ENCODE data around the gene CWC27. TPM values are rescaled to one million over a fixed set of nuclear protein-coding genes. Genes with fewer than 3 reads are reported as not detected.
"Not testable (repeated sequence)": the region's sequence is repeated elsewhere in the genome, so short reads cannot be mapped to it uniquely, and the experiment has no call there.

The CWC27 gene
- total RNA-seq, 1 experiment from 2014 or later, result 33.5 TPM

DNA sequence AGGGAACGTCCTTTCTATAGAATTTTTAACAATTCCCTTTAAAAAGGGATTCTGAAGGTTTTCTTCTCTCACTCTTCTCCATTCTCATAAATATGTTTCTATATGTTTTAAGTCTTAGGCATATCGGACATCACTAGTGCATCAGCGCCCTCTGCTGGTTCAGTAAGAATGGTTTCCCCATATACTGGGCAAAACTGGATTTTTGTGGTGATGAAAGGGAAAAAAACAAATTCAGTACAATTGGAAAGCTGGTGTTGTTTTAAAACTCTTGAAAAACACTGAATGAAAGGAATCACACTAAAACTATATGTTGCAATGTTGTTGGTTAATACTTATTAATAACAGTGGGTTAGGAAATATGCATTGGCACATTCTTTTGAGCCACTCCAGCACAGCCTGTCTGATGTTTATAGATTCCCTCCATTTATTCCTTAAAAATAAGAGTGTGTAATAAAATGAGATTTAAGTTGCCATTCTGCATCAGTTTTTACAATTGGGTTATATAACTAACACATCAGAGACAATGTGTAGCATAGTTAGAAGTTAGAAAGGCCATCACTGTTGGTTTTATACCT, 15.8 kb downstream of the CWC27 start:
- peak; percentile 76 for DNase-seq (ENCODE audit: extremely low read depth, low read depth)

GRCh38 chr5:64786372-64786771, 17.6 kb downstream of the CWC27 start:
- DNase-seq (ENCODE audit: extremely low read depth, low read depth), result no peak

DNA sequence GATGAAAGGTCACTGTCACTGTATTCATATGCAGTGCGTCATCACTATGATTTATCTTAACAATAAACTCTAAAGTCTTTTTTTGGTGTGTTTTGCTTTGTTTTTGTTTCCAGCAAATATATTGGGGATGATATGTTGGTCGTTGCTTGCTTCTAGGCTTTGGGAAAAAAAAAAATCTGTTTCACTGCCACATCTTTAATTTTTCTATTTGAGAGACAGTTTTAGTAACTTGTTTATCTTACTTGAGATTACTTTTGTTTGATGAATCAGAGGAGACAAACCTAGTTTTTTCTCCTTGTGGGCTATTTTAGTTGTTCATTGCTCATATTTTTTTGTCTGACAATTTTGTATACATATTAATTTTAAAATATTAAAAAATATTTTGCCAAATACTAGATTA, 19.4 kb downstream of the CWC27 start:
- no peak for DNase-seq (ENCODE audit: extremely low read depth, low read depth)

GRCh38 chr5:64789457-64789856, 20.7 kb downstream of the CWC27 start:
- no peak for DNase-seq (ENCODE audit: extremely low read depth, low read depth)

DNA sequence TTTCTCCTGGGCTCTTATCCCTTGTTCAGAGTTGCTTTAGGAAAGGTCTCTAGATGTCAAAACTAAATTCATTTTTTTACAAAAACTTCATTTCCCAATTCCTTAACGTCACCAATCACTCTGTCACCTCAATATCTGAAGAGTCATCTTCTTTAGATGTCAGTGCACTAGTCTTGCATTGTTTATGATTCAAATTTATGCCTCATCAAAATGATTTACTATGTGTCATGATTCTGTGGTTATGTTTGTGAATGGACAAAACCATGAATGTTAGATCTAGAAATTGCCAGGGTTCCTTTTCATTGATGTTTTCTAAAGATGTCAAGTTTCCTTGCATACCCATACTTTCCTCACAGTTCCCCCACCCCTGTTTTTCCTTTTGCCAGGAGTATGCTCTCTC, 21.5 kb downstream of the CWC27 start:
- no peak for DNase-seq (ENCODE audit: extremely low read depth, low read depth)

DNA sequence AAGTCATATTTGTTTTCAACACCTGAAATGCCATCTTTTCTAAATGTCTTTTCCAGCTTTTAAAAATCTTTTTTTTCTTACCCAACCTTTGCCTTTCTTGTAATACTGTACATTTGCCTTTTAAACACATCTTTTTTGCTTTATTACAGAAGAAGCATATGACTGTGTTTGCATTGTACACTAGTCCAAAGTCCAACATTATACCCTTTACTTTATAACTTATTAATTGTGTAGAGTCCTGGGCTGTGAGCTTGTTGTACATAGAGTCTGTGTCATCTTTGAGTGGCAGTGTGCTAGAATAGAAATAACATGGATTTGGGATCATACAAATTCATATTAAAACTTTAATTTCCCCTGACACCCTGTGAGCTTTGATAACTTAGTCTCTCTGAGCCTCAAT, 23.7 kb downstream of the CWC27 start:
- no peak for DNase-seq (ENCODE audit: extremely low read depth, low read depth)

GRCh38 chr5:64794053-64794770, 25.5 kb downstream of the CWC27 start:
- DNase-seq (ENCODE audit: extremely low read depth, low read depth), result no peak

- no peak for DNase-seq (ENCODE audit: extremely low read depth, low read depth)
Observed at GRCh38 chr5:64796301-64796700, 27.6 kb downstream of the CWC27 start.

- DNase-seq (ENCODE audit: extremely low read depth, low read depth), result no peak
Observed at GRCh38 chr5:64800926-64801325, 32.2 kb downstream of the CWC27 start.

- no peak for DNase-seq (ENCODE audit: extremely low read depth, low read depth)
Observed at GRCh38 chr5:64806537-64806936, 37.8 kb downstream of the CWC27 start.

DNA sequence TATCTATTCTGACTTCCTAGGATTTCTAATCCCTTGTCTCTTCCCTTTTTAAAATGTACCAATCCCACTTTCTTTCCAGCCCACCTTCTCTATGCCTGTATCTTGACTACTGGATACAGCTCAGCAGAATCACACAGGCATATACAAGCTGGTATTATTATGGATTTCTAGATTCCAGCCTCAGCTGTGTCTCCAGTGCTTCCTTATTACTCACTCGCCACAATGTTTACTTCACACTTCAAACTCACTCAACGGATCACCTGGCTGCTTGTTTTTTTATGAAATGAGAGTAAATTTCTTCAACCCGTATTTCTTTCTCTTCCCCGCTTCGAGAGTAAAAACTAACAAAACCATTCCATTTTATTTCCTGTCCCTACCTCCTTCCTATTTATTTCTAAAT, 38.8 kb downstream of the CWC27 start:
- no peak for DNase-seq (ENCODE audit: extremely low read depth, low read depth)

GRCh38 chr5:64811050-64811640, 42.4 kb downstream of the CWC27 start:
- DNase-seq (ENCODE audit: extremely low read depth, low read depth), result peak; percentile 68

DNA sequence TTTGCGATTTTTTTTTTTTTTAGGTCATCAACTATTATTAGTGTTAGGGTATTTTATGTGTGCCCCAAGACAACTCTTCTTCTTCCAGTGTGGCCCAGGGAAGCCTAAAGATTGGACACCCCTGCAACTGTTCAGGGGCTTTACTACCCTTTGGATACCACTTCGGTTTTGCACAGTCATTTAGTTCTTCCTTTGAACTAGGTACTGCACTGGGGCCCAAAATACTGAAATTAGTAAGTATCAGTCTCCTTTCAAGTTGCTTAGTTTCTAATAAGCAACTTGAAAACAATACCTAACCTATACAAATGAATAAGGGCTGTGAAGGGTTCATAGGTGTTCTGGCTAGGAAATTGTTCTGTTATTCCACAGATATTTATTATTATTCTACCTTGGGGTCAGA, 45.3 kb downstream of the CWC27 start:
- DNase-seq (ENCODE audit: extremely low read depth, low read depth), result no peak

GRCh38 chr5:64818245-64818644, 49.5 kb downstream of the CWC27 start:
- DNase-seq (ENCODE audit: extremely low read depth, low read depth), result no peak

GRCh38 chr5:64819345-64819744, 50.6 kb downstream of the CWC27 start:
- DNase-seq (ENCODE audit: extremely low read depth, low read depth), result not testable (repeated sequence)

GRCh38 chr5:64822320-64822719, 53.6 kb downstream of the CWC27 start:
- DNase-seq (ENCODE audit: extremely low read depth, low read depth), result no peak

- DNase-seq (ENCODE audit: extremely low read depth, low read depth), result no peak
Observed at GRCh38 chr5:64826541-64826940, 57.8 kb downstream of the CWC27 start.

GRCh38 chr5:64827703-64828102, 59.0 kb downstream of the CWC27 start:
- DNase-seq (ENCODE audit: extremely low read depth, low read depth), result no peak

GRCh38 chr5:64830650-64831049, 61.9 kb downstream of the CWC27 start:
- not testable (repeated sequence) for DNase-seq (ENCODE audit: extremely low read depth, low read depth)

GRCh38 chr5:64831996-64832395, 63.3 kb downstream of the CWC27 start:
- DNase-seq (ENCODE audit: extremely low read depth, low read depth), result no peak

DNA sequence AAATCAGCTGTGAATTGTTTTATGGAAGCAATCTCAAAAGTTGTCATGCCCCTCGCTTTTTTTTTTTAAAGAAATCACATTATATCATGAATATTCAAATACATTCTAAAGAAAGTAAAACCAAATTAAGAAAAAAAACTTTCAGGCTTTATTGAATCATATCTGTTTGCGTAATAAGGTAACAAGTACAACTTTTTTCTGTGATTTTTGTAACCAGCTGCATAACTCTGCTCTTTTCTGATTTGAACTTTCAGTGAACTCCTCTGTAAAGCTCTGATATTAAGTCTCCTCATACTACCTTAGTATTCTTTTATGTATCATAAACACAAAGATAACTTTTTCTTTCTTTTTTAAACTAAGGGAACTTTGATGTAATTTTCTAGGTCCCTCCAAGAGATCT, 65.3 kb downstream of the CWC27 start:
- DNase-seq (ENCODE audit: extremely low read depth, low read depth), result no peak

- no peak for DNase-seq (ENCODE audit: extremely low read depth, low read depth)
Observed at GRCh38 chr5:64834611-64835010, 65.9 kb downstream of the CWC27 start.

Measured in NCI-H460 (cell line).